ENCODE measurements around the gene MEIS1.

DNA sequence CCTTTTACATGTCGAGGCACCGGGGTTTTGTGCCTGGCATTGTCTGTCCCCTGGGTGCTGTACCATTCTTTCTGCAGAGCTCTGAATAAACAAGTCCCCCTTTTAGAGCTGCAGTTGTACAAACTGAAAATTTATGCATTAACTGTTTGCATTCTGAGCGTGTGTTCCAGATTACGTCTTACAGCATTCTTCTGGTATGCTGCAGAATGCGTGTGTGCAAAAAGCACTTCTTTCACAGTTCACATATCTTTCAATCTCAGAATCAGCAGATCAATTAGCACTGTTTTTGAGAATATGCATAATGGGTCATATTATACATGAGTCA lies 27.5 kb downstream of the MEIS1 start:
- TF ChIP-seq CTCF (conservative IDR thresholded peaks at IDR 0.05) (no peak), EZH2 (IDR thresholded peaks at IDR 0.05; ENCODE audit: low read depth) (no peak)
